HepG2 (cell line): ENCODE measurements around the gene F12. TPM values are rescaled to one million over a fixed set of nuclear protein-coding genes. Genes with fewer than 3 reads are reported as not detected.

Experiments
- ARID4A ChIP-seq: sonication (generic); formaldehyde crosslinking; IDR thresholded peaks from 2 replicates; pipeline ENCODE4 v1.5.0; 2020; ENCODE audit warnings: mild to moderate bottlenecking, missing genetic modification reagents, borderline replicate concordance
- CSRNP1 ChIP-seq: sonication (generic); formaldehyde crosslinking; IDR thresholded peaks from 2 replicates; pipeline ENCODE4 v1.8.1; 2023; ENCODE audit warnings: mild to moderate bottlenecking, missing genetic modification reagents
- DBP ChIP-seq: sonication (generic); formaldehyde crosslinking; IDR thresholded peaks from 2 replicates; pipeline ENCODE4 v1.4.0; 2020; ENCODE audit warnings: missing genetic modification reagents; ENCODE audit errors: not compliant biosample characterization
- ETS1 ChIP-seq: sonication (generic); formaldehyde crosslinking; IDR thresholded peaks from 2 replicates; pipeline ENCODE4 v1.4.0; 2020; ENCODE audit warnings: missing genetic modification reagents
- GATAD1 ChIP-seq: IDR thresholded peaks from 2 replicates; pipeline ENCODE4 v1.6.1; 2016; ENCODE audit warnings: missing genetic modification reagents, missing compliant biosample characterization
- JUN ChIP-seq: sonication (generic); formaldehyde crosslinking; IDR thresholded peaks from 2 replicates; pipeline ENCODE4 v1.4.0; 2020; ENCODE audit warnings: mild to moderate bottlenecking, missing genetic modification reagents
- NFIB ChIP-seq: sonication (generic); formaldehyde crosslinking; IDR thresholded peaks from 2 replicates; pipeline ENCODE4 v1.9.0; 2021; ENCODE audit warnings: missing genetic modification reagents, mild to moderate bottlenecking, borderline replicate concordance
- PAXIP1 ChIP-seq: sonication (generic); formaldehyde crosslinking; conservative IDR thresholded peaks from 2 replicates; pipeline ENCODE4 v1.4.0; 2020; ENCODE audit warnings: mild to moderate bottlenecking, missing genetic modification reagents, moderate library complexity
- SIN3A ChIP-seq: IDR thresholded peaks from 2 replicates; pipeline ENCODE4 v1.6.1; 2011; ENCODE audit warnings: low read depth, mild to moderate bottlenecking, control low read depth, low read length, borderline replicate concordance
- TFDP1 ChIP-seq: IDR thresholded peaks from 2 replicates; pipeline ENCODE4 v1.6.1; 2016; ENCODE audit warnings: missing compliant biosample characterization, missing genetic modification reagents, borderline replicate concordance
- TSC22D2 ChIP-seq: sonication (generic); formaldehyde crosslinking; IDR thresholded peaks from 2 replicates; pipeline ENCODE4 v1.5.1; 2020; ENCODE audit warnings: missing genetic modification reagents, mild to moderate bottlenecking, borderline replicate concordance
- ZNF235 ChIP-seq: sonication (generic); formaldehyde crosslinking; IDR thresholded peaks from 2 replicates; pipeline ENCODE4 v1.8.1; 2023; ENCODE audit warnings: mild to moderate bottlenecking, missing genetic modification reagents, borderline replicate concordance
- ZNF549 ChIP-seq: sonication (generic); formaldehyde crosslinking; IDR thresholded peaks from 2 replicates; pipeline ENCODE4 v1.5.0; 2020; ENCODE audit warnings: missing genetic modification reagents
- polyA plus RNA-seq, 8 experiments: library from polyadenylated mRNA; depleted of rRNA in 3 of 8; stranded (reverse) in 7 of 8; unstranded in 1 of 8; fragments of >200 nt; fragmentation: Illumina TruSeq in 4 of 8; extraction: Trizol in 4 of 8; gene quantifications; 2 replicates each; pipeline versions ENCODE4 v1.2.1 to v1.2.3, GENCODE V29; 2011 to 2016; ENCODE audit warnings: low read depth in 4 of 8, missing spikeins in 1 of 8, mixed read lengths in 1 of 8; ENCODE audit not compliant: insufficient read depth in 1 of 8
- total RNA-seq, 5 experiments: library from RNA; depleted of rRNA; stranded (reverse); fragments of >200 nt; fragmentation: Illumina TruSeq; extraction: Trizol; gene quantifications; 2 replicates each; pipeline ENCODE4 v1.2.3, GENCODE V29; 2016; ENCODE audit warnings: low read depth in 1 of 5

The F12 gene
- total and polyA plus RNA-seq, 2 of the 13 experiments (the other 11 are each of a cell fraction or from before 2014, with no cell fraction given) = 2.5 to 3.0 TPM

- TF ChIP-seq JUN (CRISPR knock-in tag) = 0 out of 2 replicates have a peak, but pooled peaks have one; percentile 46
- no peak for TF ChIP-seq ZNF549
- TF ChIP-seq ARID4A (CRISPR knock-in tag) = peak; percentile 81; the same call in 1 of the 2 replicates
- TF ChIP-seq SIN3A = peak; percentile 31; the same call in 1 of the 2 replicates
- no peak for TF ChIP-seq ETS1 (CRISPR knock-in tag)
- TF ChIP-seq PAXIP1 (CRISPR knock-in tag) = peak; percentile 54
- TF ChIP-seq DBP (CRISPR knock-in tag) = peak; percentile 16
- TF ChIP-seq TSC22D2 (CRISPR knock-in tag) = no peak
- TF ChIP-seq CSRNP1 (CRISPR knock-in tag) = peak; percentile 96
- TF ChIP-seq GATAD1 = no peak
- no peak for TF ChIP-seq NFIB (CRISPR knock-in tag)
- TF ChIP-seq TFDP1 (CRISPR knock-in tag) = peak; percentile 85; the same call in 1 of the 2 replicates
- peak; percentile 65; the same call in 1 of the 2 replicates for TF ChIP-seq ZNF235 (CRISPR knock-in tag)
Observed at GRCh38 chr5:177455036-177455660, 45.8 kb upstream of the F12 start (continued).
